ENCODE results near the gene FAM162A.

GRCh38 chr3:122391681-122392446, 7.9 kb downstream of the FAM162A start:
- TF ChIP-seq POLR2A (IDR thresholded peaks at IDR 0.05), result no peak
- TF ChIP-seq CTCF (IDR thresholded peaks at IDR 0.05), result no peak

Data from heart left ventricle (tissue), 13 donors.